Cardiac muscle cell (in vitro differentiated cells and primary cell): ENCODE measurements around the gene PLA2G2D. TPM values are rescaled to one million over a fixed set of nuclear protein-coding genes. Genes with fewer than 3 reads are reported as not detected.

ENCODE experiments used
- DNase-seq, 2 donors: peaks; one replicate each; pipeline versions ENCODE4 v3.0.0 to v3.0.0-alpha.2; 2010 to 2017; ENCODE audit warnings: low read depth in 1 of 2, low spot score in 1 of 2
- H3K27ac ChIP-seq: fragments of 200-600 bp; sonication (generic); 2 replicates; pipeline ENCODE4 v1.5.1; 2016
- H3K27me3 ChIP-seq: fragments of 200-600 bp; sonication (generic); 2 replicates; pipeline ENCODE4 v1.6.0; 2016; ENCODE audit warnings: control low read depth
- H3K36me3 ChIP-seq: fragments of 200-600 bp; sonication (generic); 2 replicates; pipeline ENCODE4 v1.5.1; 2016; ENCODE audit warnings: control low read depth
- H3K4me1 ChIP-seq: fragments of 200-600 bp; sonication (generic); 2 replicates; pipeline ENCODE4 v1.8.1; 2017; ENCODE audit warnings: low read depth, mild to moderate bottlenecking, mixed run types
- H3K4me3 ChIP-seq: fragments of 200-600 bp; sonication (generic); 2 replicates; pipeline ENCODE4 v1.5.1; 2016; ENCODE audit warnings: mild to moderate bottlenecking
- H3K9me3 ChIP-seq: fragments of 200-600 bp; sonication (generic); 2 replicates; pipeline ENCODE4 v1.5.1; 2017; ENCODE audit warnings: low read depth, mild to moderate bottlenecking, control low read depth
- polyA plus RNA-seq: library from polyadenylated mRNA; unstranded; fragments of >200 nt; fragmentation: Nextera tagmentation; extraction: Ambion mirVana; gene quantifications from 2 replicates; pipeline ENCODE4 v1.2.1, GENCODE V29; 2016
- total RNA-seq: library from RNA; depleted of rRNA; stranded (reverse); fragments of >200 nt; gene quantifications from 2 replicates; pipeline ENCODE4 v1.2.3, GENCODE V29; 2016
- TF ChIP-seq, protein P1 (sequence below): IDR thresholded peaks from 2 replicates; pipeline ENCODE4 v1.5.1; 2012; ENCODE audit warnings: low read depth, mild to moderate bottlenecking, low read length

The PLA2G2D gene
- total and polyA plus RNA-seq, 2 experiments from 2014 or later: not detected

DNA sequence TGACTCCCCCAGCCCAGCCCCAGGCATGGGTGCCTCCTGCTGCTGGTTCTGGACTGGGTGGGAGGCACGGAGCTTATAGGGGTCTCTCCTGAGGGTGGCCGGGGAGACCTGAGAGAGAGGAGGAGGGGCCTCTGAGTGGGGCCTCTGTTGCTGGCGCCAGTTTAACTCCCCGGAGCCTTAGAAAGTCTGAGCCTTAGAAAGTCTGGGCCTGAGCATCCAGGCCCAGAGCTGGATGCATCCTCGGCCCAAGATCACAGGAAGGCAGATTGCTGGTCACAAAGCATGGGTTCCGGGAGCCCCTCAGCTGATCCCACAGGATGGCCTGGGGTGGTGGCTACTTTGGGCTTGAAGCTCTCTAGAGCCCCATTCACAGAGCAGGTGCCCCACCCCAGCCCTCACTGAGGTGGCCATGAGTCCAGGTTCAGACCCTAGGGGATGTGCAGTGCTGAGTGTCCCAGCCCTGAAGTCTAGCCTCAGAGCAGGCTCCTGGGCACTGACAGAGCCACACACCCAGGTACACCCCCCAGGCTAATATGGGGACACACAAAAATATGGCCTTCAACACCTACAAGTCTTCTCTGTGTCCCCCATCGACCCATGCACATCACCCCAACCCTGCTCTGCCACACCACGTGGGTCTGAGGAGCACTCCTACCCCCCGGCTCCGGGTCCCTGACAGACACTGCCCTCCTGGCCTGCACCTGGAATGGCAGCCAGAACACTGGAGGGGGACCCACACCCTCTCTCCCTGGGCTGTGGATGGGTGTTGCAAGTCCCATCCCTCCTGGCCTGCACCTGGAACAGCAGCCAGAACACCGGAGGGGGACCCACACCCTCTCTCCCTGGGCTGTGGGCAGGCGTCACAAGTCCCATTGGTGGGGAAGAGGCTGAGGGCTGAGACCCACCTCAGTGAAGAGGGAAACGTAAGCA is 29.5 kb upstream of the PLA2G2D start:
- no peak overlapping the region for H3K4me3 ChIP-seq
- TF ChIP-seq, protein P1, sequence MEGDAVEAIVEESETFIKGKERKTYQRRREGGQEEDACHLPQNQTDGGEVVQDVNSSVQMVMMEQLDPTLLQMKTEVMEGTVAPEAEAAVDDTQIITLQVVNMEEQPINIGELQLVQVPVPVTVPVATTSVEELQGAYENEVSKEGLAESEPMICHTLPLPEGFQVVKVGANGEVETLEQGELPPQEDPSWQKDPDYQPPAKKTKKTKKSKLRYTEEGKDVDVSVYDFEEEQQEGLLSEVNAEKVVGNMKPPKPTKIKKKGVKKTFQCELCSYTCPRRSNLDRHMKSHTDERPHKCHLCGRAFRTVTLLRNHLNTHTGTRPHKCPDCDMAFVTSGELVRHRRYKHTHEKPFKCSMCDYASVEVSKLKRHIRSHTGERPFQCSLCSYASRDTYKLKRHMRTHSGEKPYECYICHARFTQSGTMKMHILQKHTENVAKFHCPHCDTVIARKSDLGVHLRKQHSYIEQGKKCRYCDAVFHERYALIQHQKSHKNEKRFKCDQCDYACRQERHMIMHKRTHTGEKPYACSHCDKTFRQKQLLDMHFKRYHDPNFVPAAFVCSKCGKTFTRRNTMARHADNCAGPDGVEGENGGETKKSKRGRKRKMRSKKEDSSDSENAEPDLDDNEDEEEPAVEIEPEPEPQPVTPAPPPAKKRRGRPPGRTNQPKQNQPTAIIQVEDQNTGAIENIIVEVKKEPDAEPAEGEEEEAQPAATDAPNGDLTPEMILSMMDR: no peak
- H3K27ac ChIP-seq: no peak overlapping the region
- no peak for DNase-seq
- H3K36me3 ChIP-seq: no peaks in the 10 kb centered on the region
- H3K9me3 ChIP-seq: no peaks in the 10 kb centered on the region
- H3K4me1 ChIP-seq: no peaks in the 10 kb centered on the region
- H3K27me3 ChIP-seq: no peaks in the 10 kb centered on the region

DNA sequence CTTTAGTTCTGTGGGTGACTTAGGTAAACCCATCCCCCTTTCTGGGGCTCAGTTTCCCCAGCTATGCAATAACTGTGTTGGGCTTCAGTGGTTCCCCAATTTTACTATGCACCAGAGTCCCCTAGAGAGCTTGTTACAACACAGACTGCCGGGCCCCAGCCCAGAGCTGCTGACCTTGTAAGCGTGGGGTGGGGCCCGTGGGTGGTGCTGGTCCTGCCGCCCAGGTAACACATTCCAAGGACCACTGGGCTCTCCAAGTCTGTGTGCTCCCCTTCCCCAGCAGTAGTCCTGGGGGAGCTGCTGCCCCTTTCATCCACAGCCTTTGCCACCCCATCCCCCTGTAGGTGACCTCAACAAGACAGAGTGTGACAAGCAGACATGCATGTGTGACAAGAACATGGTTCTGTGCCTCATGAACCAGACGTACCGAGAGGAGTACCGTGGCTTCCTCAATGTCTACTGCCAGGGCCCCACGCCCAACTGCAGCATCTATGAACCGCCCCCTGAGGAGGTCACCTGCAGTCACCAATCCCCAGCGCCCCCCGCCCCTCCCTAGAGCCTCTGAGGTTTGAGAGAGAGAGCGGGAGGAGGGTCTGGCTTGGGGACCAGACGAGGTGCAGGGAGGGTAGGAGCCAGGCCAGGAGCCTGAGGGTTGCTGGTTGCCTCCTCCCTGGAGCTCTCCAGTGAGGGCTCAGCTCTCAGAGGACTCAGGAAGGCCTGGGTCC is 28.7 kb upstream of the PLA2G2D start:
- Histone ChIP-seq H3K27me3 (no peaks in the 10 kb centered on the region), H3K4me3 (no peak overlapping the region), H3K27ac (no peak overlapping the region), H3K9me3 (no peaks in the 10 kb centered on the region), H3K36me3 (no peaks in the 10 kb centered on the region), H3K4me1 (no peaks in the 10 kb centered on the region)
- no peak for DNase-seq
- TF ChIP-seq, protein P1: no peak

DNA sequence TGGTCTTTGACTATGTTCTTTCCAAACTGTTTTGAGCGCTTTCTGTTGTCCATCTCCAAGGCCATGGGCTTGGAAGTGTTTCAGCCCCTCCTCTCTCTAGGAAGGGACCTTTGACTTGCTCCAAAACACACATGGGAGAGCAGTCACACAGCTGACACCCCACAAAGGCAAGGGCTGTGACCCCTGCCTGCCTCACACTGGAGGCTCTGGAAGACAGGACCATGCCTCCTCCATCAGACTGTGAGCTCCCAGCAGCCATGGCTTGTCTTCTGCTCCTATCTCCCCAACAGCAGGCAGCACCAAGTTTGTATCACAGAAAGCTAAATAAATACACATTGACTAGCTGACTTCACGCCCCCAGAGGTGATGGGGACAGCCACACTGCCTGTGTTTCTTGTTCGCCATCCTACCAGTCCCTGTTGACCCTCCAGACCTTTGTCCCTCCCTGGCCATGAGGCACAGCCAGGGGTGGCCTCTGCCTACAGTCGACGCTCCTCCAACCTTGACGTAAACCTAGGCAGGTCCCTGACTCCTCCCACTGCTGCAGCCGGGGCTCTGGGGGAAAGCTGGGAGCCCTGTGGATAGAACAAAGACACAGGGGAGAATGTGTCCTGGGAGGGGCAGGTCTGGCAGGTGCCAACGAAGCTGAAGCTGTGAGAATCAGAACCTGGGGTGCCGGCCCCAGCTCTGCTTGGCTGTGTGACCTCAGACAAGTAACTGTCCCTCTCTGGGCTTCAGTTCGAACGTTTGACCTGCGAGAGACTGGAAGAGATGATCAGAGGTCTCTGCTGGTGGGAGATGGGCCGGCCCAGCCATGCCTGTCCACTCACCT is 24.6 kb upstream of the PLA2G2D start:
- DNase-seq: no peak
- H3K4me1 ChIP-seq: no peaks in the 10 kb centered on the region
- TF ChIP-seq, protein P1: no peak

DNA sequence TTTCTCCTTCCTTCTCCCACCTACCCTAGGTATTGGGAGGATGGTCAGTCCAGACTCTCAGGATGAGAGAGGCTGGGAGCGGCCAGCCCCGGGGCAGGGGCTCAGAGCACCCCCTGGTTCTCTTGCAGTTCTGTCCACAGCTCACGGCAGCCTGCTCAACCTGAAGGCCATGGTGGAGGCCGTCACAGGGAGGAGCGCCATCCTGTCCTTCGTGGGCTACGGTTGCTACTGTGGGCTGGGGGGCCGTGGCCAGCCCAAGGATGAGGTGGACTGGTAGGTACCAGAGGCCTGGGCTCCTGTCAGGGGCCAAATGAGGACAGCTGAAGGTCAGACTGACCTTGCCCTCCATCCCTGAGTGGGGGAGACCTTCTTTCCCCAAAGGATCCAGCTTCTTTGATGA is 24.0 kb upstream of the PLA2G2D start:
- Histone ChIP-seq H3K4me3 (no peak overlapping the region), H3K36me3 (no peaks in the 10 kb centered on the region)
- TF ChIP-seq, protein P1: no peak

More for the DNA sequence above, 24.6 kb upstream of the PLA2G2D start:
- H3K27ac ChIP-seq: no peak overlapping the region
- H3K9me3 ChIP-seq: no peaks in the 10 kb centered on the region
- H3K27me3 ChIP-seq: no peaks in the 10 kb centered on the region
- no peaks in the 10 kb centered on the region for H3K36me3 ChIP-seq
- no peak overlapping the region for H3K4me3 ChIP-seq

DNA sequence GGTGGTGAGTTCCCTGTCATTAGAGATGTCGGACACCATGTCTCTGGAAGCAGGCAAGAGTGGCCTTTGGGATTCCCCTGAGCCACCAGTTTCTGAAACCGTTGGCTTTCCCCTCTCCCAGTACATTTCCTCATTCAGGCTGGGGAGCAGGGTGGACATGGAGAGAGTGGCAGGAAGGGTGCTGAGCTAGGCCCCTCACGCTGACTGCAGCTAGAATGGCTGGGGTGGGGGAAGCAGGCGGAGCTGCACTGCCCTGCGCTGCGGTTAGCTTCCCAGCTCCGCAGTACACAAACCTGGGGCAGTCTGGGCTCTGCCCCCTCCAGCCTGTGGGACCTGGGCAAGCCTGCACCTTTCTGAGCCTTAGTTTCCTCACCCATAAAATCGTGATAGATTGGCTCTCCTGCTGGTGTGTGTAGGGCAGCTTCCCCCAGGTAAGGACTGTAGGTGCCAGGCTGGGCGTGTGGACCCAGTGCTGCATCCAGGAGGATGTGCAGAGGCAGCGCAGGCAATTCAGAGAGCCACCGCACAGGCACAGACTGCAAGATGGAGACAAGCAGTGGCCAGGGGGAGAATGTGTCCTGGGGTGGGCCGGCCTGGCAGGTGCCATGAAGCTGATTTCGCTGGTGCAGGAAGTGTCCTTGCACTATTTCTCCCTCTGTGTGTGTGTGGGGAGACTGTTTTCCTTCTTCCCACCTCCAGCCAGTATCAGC is 22.8 kb upstream of the PLA2G2D start:
- H3K9me3 ChIP-seq: no peaks in the 10 kb centered on the region
- no peaks in the 10 kb centered on the region for H3K36me3 ChIP-seq
- no peaks in the 10 kb centered on the region for H3K4me1 ChIP-seq
- no peaks in the 10 kb centered on the region for H3K27me3 ChIP-seq
- H3K4me3 ChIP-seq: no peak overlapping the region
- H3K27ac ChIP-seq: no peak overlapping the region
- TF ChIP-seq, protein P1: no peak
- no peak for DNase-seq

More for the DNA sequence above, 24.0 kb upstream of the PLA2G2D start:
- Histone ChIP-seq H3K4me1 (no peaks in the 10 kb centered on the region), H3K9me3 (no peaks in the 10 kb centered on the region), H3K27ac (no peak overlapping the region), H3K27me3 (no peaks in the 10 kb centered on the region)
- no peak for DNase-seq
